Caco-2 (cell line): ENCODE data around the gene UMOD. TPM values are rescaled to one million over a fixed set of nuclear protein-coding genes. Genes with fewer than 3 reads are reported as not detected.

ENCODE experiments used
- BruUV-seq: library from RNA; stranded (reverse); fragments of 400-500 nt; replicated peaks from 2 replicates; lab custom pipeline; 2021; lab: Mats Ljungman, UMichigan
- CTCF ChIA-PET: fragments of 300-600 bp; sonication (Branson Sonifier 250); formaldehyde crosslinking; loops from one replicate; lab custom pipeline; 2022; ENCODE audit warnings: antibody characterized with exemption; lab: Charles Lee
- POLR2A ChIA-PET: fragments of 300-600 bp; sonication (Branson Sonifier 250); formaldehyde crosslinking; loops from one replicate; lab custom pipeline; 2022; ENCODE audit warnings: antibody characterized with exemption; lab: Charles Lee
- DNase-seq, 2 experiments: peaks; one replicate each; pipeline versions ENCODE4 v3.0.0 to v3.0.0-alpha.2; 2020 to 2022
- H3K27me3 ChIP-seq: replicated peaks from 2 replicates; pipeline ENCODE4 v1.6.0; 2011; ENCODE audit warnings: low read length; ENCODE audit not compliant: control insufficient read depth, insufficient read depth
- H3K36me3 ChIP-seq: 2 replicates; pipeline ENCODE4 v1.5.1; 2011; ENCODE audit warnings: low read length; ENCODE audit not compliant: control insufficient read depth, insufficient read depth
- H3K4me1 ChIP-seq: fragments of 250-450 bp; sonication (Bioruptor Pico); 2 replicates; pipeline ENCODE4 v1.5.1; 2020; ENCODE audit warnings: mild to moderate bottlenecking
- H3K4me3 ChIP-seq: 2 replicates; pipeline ENCODE4 v1.5.1; 2011; ENCODE audit warnings: low read depth, mild to moderate bottlenecking, control low read depth, low read length
- H3K9me3 ChIP-seq: fragments of 250-450 bp; sonication (Bioruptor Pico); 2 replicates; pipeline ENCODE4 v1.5.1; 2020; ENCODE audit warnings: mild to moderate bottlenecking, moderate library complexity
- H3K27ac Mint-ChIP-seq: one replicate; pipeline ENCODE4 v1.8.0; 2022; ENCODE audit warnings: mixed read lengths; ENCODE audit not compliant: unreplicated experiment
- H3K27me3 Mint-ChIP-seq: one replicate; pipeline ENCODE4 v1.8.0; 2022; ENCODE audit warnings: mixed read lengths; ENCODE audit not compliant: insufficient read depth, unreplicated experiment
- H3K36me3 Mint-ChIP-seq: one replicate; pipeline ENCODE4 v1.8.0; 2022; ENCODE audit warnings: mild to moderate bottlenecking, mixed read lengths; ENCODE audit not compliant: insufficient read depth, unreplicated experiment
- H3K4me1 Mint-ChIP-seq: one replicate; pipeline ENCODE4 v1.8.0; 2022; ENCODE audit warnings: low read depth, mixed read lengths; ENCODE audit not compliant: unreplicated experiment
- H3K4me3 Mint-ChIP-seq: one replicate; pipeline ENCODE4 v1.8.0; 2022; ENCODE audit warnings: mild to moderate bottlenecking, moderate library complexity, mixed read lengths; ENCODE audit not compliant: unreplicated experiment
- H3K9me3 Mint-ChIP-seq: one replicate; pipeline ENCODE4 v1.8.0; 2022; ENCODE audit warnings: mixed read lengths; ENCODE audit not compliant: unreplicated experiment
- intact Hi-C: fragments of 100-400 bp; cut with micrococcal nuclease; formaldehyde crosslinking; loops from one replicate; pipeline ENCODE4 v1.10.0; 2022; ENCODE audit not compliant: unreplicated experiment
- total RNA-seq: library from RNA; stranded (reverse); gene quantifications from 2 replicates; pipeline ENCODE4 v1.2.3, GENCODE V29; 2022
- TF ChIP-seq, protein P1 (sequence below), 2 experiments: fragments of 200-600 bp in 1 of 2; IDR thresholded peaks; 1 replicate in 1 of 2; 2 replicates in 1 of 2; pipeline versions ENCODE4 v1.5.1 to v1.8.0; 2011 to 2022; ENCODE audit warnings: antibody characterized with exemption in 1 of 2, control low read depth in 1 of 2, inconsistent platforms in 1 of 2, low read depth in 1 of 2, low read length in 1 of 2, mild to moderate bottlenecking in 1 of 2, moderate library complexity in 1 of 2; ENCODE audit not compliant: insufficient read depth in 1 of 2, severe bottlenecking in 1 of 2, unreplicated experiment in 1 of 2

The UMOD gene
- total RNA-seq, 1 experiment from 2014 or later: not detected

DNA sequence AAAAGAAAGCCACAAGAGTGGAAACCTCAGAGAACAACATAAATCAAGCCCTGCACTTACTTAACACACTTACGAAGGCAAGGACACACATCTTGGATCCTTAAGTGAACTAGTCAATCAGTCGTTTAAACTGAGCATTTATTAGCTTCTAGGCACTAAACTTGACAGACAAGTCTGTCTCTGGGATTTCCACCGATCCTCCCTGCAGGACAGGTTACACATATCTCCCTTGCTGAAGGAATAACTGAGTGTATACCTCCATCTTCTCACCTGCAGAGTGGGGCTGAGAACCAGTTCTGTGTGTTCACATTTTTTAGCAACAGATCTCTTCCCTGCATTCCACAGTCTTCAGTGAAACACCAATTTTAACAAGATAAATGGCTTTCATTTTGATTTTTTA, 34.1 kb downstream of the UMOD start:
- Mint-ChIP-seq H3K4me3 (no peak overlapping the region), H3K27me3 (peaks cover 7% of the 10 kb centered on the region), H3K4me1 (no peaks in the 10 kb centered on the region), H3K9me3 (no peaks in the 10 kb centered on the region), H3K36me3 (no peaks in the 10 kb centered on the region), H3K27ac (no peak overlapping the region)
- intact Hi-C loops: no loop called here
- CTCF ChIA-PET: no interaction called here
- no TSS peak for BruUV-seq
- H3K4me1 ChIP-seq: no peaks in the 10 kb centered on the region
- DNase-seq: no peak
- H3K4me3 ChIP-seq: no peak overlapping the region
- no peaks in the 10 kb centered on the region for H3K36me3 ChIP-seq
- TF ChIP-seq, protein P1, sequence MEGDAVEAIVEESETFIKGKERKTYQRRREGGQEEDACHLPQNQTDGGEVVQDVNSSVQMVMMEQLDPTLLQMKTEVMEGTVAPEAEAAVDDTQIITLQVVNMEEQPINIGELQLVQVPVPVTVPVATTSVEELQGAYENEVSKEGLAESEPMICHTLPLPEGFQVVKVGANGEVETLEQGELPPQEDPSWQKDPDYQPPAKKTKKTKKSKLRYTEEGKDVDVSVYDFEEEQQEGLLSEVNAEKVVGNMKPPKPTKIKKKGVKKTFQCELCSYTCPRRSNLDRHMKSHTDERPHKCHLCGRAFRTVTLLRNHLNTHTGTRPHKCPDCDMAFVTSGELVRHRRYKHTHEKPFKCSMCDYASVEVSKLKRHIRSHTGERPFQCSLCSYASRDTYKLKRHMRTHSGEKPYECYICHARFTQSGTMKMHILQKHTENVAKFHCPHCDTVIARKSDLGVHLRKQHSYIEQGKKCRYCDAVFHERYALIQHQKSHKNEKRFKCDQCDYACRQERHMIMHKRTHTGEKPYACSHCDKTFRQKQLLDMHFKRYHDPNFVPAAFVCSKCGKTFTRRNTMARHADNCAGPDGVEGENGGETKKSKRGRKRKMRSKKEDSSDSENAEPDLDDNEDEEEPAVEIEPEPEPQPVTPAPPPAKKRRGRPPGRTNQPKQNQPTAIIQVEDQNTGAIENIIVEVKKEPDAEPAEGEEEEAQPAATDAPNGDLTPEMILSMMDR (IDR thresholded peaks at IDR 0.05; ENCODE audit: insufficient read depth in 1 of 2, low read depth in 1 of 2, low read length in 1 of 2, severe bottlenecking in 1 of 2, unreplicated experiment in 1 of 2): no peak
- H3K9me3 ChIP-seq: no peaks in the 10 kb centered on the region
- POLR2A ChIA-PET: no interaction called here
- H3K27me3 ChIP-seq: no peaks in the 10 kb centered on the region

DNA sequence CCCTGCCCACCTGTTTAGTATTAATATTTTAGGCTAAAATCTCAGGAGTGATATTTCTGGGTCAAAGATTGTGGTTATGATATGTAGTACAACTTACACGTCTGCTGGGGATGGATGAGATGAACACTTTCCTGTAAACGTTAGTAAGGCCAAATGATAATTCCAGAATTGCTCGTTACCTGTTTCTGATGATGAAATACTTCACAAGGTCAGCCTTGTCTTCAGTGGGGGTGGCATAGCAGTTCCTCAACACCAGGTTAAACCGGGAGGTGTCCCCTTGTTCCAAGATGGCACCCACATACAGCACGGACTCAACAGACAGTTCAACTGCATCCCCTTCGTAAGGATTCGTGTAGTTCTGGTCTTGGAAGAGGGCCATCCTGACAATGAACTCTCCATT, 34.5 kb downstream of the UMOD start:
- H3K36me3 Mint-ChIP-seq: no peaks in the 10 kb centered on the region
- Histone ChIP-seq H3K4me3 (no peak overlapping the region), H3K27me3 (no peaks in the 10 kb centered on the region), H3K36me3 (no peaks in the 10 kb centered on the region), H3K4me1 (no peaks in the 10 kb centered on the region), H3K9me3 (no peaks in the 10 kb centered on the region)
- CTCF ChIA-PET: no interaction called here
- no TSS peak for BruUV-seq
- no peak overlapping the region for H3K27ac Mint-ChIP-seq
- TF ChIP-seq, protein P1 (IDR thresholded peaks at IDR 0.05; ENCODE audit: insufficient read depth in 1 of 2, low read depth in 1 of 2, low read length in 1 of 2, severe bottlenecking in 1 of 2, unreplicated experiment in 1 of 2): no peak
- H3K4me3 Mint-ChIP-seq: no peak overlapping the region
- DNase-seq: no peak
- POLR2A ChIA-PET: no interaction called here
- peaks cover 10% of the 10 kb centered on the region for H3K27me3 Mint-ChIP-seq
- intact Hi-C loops: no loop called here
- H3K9me3 Mint-ChIP-seq: no peaks in the 10 kb centered on the region
- no peaks in the 10 kb centered on the region for H3K4me1 Mint-ChIP-seq

DNA sequence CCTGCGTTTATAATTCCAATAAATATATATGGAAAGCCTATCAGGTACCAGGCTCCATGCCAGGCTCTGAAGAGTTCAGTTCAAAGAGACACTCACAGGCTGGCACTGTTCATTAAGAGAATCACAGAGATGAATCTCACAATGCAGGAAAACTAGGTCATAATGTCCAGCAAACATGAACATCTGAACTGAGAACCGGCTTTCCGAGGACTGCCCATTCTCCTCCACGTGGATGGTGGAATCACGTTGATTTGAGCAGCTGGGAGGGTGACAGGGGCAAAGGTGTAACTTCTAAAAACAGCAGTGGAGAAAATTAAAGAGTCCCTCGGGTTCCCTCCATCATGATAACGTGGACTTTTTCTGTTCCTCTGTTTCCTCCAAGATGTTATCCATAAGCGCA, 35.4 kb downstream of the UMOD start:
- no peak for DNase-seq
- Mint-ChIP-seq H3K4me1 (no peaks in the 10 kb centered on the region), H3K27ac (no peak overlapping the region), H3K9me3 (no peaks in the 10 kb centered on the region), H3K36me3 (no peaks in the 10 kb centered on the region), H3K4me3 (no peak overlapping the region), H3K27me3 (peaks cover 10% of the 10 kb centered on the region)
- ChIA-PET CTCF (no interaction called here), POLR2A (no interaction called here)
- Histone ChIP-seq H3K9me3 (no peaks in the 10 kb centered on the region), H3K4me1 (no peaks in the 10 kb centered on the region), H3K4me3 (no peak overlapping the region), H3K36me3 (no peaks in the 10 kb centered on the region), H3K27me3 (no peaks in the 10 kb centered on the region)
- intact Hi-C loops: no loop called here
- TF ChIP-seq, protein P1 (IDR thresholded peaks at IDR 0.05; ENCODE audit: insufficient read depth in 1 of 2, low read depth in 1 of 2, low read length in 1 of 2, severe bottlenecking in 1 of 2, unreplicated experiment in 1 of 2): no peak
- BruUV-seq: no TSS peak
